ENCODE data around the gene PKIB. TPM values are rescaled to one million over a fixed set of nuclear protein-coding genes. Genes with fewer than 3 reads are reported as not detected.
"Not testable (repeated sequence)": the region's sequence is repeated elsewhere in the genome, so short reads cannot be mapped to it uniquely, and the experiment has no call there.

Gene PKIB
- total RNA-seq, 4 donors from 2014 or later, result 1.2 to 2.2 TPM; not detected in 2

DNA sequence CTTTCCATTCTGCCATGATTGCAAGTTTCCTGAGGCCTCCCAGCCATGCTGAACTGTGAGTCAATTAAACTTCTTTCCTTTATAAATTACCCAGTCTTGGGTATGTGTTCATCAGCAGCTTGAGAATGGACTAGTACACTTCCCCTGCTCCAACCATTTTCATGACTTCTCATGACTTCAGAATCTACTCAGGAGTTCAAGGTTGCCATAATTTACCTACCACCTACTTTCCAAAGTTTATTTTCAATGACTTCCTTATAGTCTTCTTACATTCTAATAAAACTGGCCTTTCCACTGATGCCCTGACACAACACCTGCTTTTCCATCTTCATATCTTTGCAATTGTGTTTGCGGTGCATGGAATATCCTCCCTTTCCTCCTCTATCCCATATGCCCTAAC lies 31.2 kb upstream of the PKIB start:
- TF ChIP-seq POLR2AphosphoS5 (IDR thresholded peaks at IDR 0.05) (no peak), EP300 (IDR thresholded peaks at IDR 0.05) (no peak), POLR2A (IDR thresholded peaks at IDR 0.05; ENCODE audit: low read depth) (no peak)
- TF ChIP-seq, protein P1, sequence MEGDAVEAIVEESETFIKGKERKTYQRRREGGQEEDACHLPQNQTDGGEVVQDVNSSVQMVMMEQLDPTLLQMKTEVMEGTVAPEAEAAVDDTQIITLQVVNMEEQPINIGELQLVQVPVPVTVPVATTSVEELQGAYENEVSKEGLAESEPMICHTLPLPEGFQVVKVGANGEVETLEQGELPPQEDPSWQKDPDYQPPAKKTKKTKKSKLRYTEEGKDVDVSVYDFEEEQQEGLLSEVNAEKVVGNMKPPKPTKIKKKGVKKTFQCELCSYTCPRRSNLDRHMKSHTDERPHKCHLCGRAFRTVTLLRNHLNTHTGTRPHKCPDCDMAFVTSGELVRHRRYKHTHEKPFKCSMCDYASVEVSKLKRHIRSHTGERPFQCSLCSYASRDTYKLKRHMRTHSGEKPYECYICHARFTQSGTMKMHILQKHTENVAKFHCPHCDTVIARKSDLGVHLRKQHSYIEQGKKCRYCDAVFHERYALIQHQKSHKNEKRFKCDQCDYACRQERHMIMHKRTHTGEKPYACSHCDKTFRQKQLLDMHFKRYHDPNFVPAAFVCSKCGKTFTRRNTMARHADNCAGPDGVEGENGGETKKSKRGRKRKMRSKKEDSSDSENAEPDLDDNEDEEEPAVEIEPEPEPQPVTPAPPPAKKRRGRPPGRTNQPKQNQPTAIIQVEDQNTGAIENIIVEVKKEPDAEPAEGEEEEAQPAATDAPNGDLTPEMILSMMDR (IDR thresholded peaks at IDR 0.05), result no peak
- no peak overlapping the region for H3K4me3 ChIP-seq
- 97% methylated on average over 1 of the region's 1 CpG for WGBS
- no peak overlapping the region for H3K27ac ChIP-seq (replicated peaks in 1 of 4)
- H3K27me3 ChIP-seq, result no peaks in the 10 kb centered on the region
- intact Hi-C loops (cut with DNase I), result no loop called here
- H3K36me3 ChIP-seq, result no peaks in the 10 kb centered on the region
- peaks cover 0 to 4% (median 0%) of the 10 kb centered on the region in 4 donors for H3K9me3 ChIP-seq
- no peak for DNase-seq (ENCODE audit: extremely low spot score)
- H3K4me1 ChIP-seq, result no peaks in the 10 kb centered on the region

DNA sequence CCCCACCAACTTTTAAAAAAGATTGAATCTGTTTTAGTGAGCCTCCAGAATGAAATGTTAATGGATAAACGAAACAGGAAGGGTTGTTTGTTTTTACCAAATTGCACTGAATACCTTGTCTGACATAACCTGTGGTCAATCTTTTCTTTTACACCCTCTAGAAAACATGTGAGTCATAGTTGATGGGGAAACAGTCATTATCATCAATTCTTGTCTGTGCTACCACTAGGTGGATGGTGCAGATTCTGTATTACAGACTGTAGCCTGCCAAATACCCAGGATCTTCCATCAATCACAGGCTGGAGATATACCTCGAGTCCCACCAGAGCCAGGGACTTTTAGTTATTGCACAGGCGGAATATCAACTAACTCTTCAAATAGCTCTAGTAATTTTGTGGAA lies 29.5 kb upstream of the PKIB start:
- 68% methylated on average over 3 of the region's 3 CpGs for WGBS
- intact Hi-C loops (cut with DNase I), result no loop called here
- no peak for TF ChIP-seq POLR2AphosphoS5 (IDR thresholded peaks at IDR 0.05)
- no peak for TF ChIP-seq POLR2A (IDR thresholded peaks at IDR 0.05; ENCODE audit: low read depth)
- TF ChIP-seq, protein P1 (IDR thresholded peaks at IDR 0.05), result no peak
- TF ChIP-seq EP300 (IDR thresholded peaks at IDR 0.05), result no peak
- DNase-seq (ENCODE audit: extremely low spot score), result no peak
- H3K4me1 ChIP-seq, result no peaks in the 10 kb centered on the region
- H3K4me3 ChIP-seq, result no peak overlapping the region
- H3K27me3 ChIP-seq, result no peaks in the 10 kb centered on the region
- H3K36me3 ChIP-seq, result no peaks in the 10 kb centered on the region
- no peak overlapping the region for H3K27ac ChIP-seq (replicated peaks in 1 of 4)
- no peaks in the 10 kb centered on the region for H3K9me3 ChIP-seq

DNA sequence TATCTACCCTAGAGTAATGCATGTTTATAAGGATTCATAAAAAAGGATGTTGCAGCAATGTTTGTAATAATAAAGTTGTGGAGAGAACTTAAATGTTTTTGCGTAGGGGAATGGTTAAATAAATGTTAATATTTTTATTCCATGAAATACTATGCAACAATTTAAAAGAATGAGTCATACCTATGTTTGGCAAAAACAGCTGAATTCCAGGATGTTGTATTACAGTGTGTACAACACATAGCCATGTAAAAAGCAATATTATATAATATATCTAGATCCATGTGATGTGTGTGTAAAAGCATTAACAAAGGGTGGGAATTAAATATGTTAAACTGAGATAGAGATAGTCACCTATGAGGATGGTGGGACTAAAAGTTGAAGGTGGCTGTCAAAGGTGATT lies 21.1 kb upstream of the PKIB start:
- no peak overlapping the region for H3K4me3 ChIP-seq
- DNase-seq (ENCODE audit: extremely low spot score), result no peak
- intact Hi-C loops (cut with DNase I), result no loop called here
- no peak for TF ChIP-seq EP300 (IDR thresholded peaks at IDR 0.05)
- TF ChIP-seq POLR2A (IDR thresholded peaks at IDR 0.05; ENCODE audit: low read depth), result no peak
- TF ChIP-seq, protein P1 (IDR thresholded peaks at IDR 0.05), result no peak
- no peak for TF ChIP-seq POLR2AphosphoS5 (IDR thresholded peaks at IDR 0.05)
- no peaks in the 10 kb centered on the region for H3K36me3 ChIP-seq
- no peaks in the 10 kb centered on the region for H3K9me3 ChIP-seq
- 98% methylated on average over 1 of the region's 1 CpG for WGBS
- no peaks in the 10 kb centered on the region for H3K4me1 ChIP-seq
- no peaks in the 10 kb centered on the region for H3K27me3 ChIP-seq
- H3K27ac ChIP-seq (replicated peaks in 1 of 4), result no peak overlapping the region

DNA sequence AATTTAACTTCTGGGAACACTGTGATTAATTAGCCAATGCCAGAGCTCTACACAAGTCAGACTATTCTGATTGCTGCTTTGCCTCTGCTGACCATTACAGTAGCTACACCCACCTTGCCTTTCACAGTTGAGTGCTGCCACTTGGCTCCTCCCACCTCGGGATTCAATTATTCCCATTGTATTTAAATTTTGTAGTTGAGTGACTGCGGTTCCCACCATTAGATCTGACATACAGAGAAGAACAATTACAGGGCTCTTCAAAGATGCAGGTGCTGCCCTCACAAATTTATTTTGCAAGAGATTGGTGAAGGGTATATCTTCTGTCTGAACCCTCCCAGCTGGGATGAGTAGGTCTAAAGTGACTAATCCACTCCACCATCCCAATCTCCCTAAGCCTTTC lies 11.9 kb upstream of the PKIB start:
- H3K27ac ChIP-seq (replicated peaks in 1 of 4); H3K4me3 ChIP-seq; DNase-seq (ENCODE audit: extremely low spot score); H3K27me3 ChIP-seq; intact Hi-C loops (cut with DNase I); H3K36me3 ChIP-seq; H3K4me1 ChIP-seq: not testable (repeated sequence)
- 80% methylated on average over 2 of the region's 2 CpGs for WGBS
- H3K9me3 ChIP-seq, result peaks cover 0 to 21% (median 14%) of the 10 kb centered on the region in 4 donors

DNA sequence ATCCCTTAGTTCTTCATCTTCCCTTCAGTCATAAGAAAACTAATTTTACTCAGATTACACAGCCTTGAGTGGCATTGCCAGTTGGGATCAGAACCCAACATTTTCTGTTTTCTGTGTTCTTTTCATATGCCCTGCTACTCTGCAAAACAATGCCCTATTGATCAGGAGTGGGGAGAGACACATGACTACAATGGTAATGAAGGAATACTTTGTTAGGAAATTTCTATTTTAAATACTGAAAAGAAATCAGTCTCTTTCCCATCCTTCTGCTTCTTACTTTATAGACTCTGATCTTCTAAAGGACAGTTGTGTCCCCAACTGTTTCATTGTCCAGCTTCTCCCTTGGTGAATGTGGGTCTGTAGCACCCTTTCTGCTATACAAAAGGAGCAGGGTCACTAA lies 5.5 kb upstream of the PKIB start:
- Histone ChIP-seq H3K4me1 (peaks cover 0 to 3% (median under 1%) of the 10 kb centered on the region in 4 donors), H3K36me3 (no peaks in the 10 kb centered on the region), H3K27ac (replicated peaks in 1 of 4) (no peak overlapping the region), H3K9me3 (no peaks in the 10 kb centered on the region), H3K4me3 (no peak overlapping the region), H3K27me3 (no peaks in the 10 kb centered on the region)
- intact Hi-C loops (cut with DNase I), result no loop called here
- DNase-seq (ENCODE audit: extremely low spot score), result no peak
- no peak for TF ChIP-seq POLR2A (IDR thresholded peaks at IDR 0.05; ENCODE audit: low read depth)
- TF ChIP-seq EP300 (IDR thresholded peaks at IDR 0.05), result no peak
- no peak for TF ChIP-seq POLR2AphosphoS5 (IDR thresholded peaks at IDR 0.05)
- TF ChIP-seq, protein P1 (IDR thresholded peaks at IDR 0.05), result no peak

Data from esophagus muscularis mucosa (tissue), 4 donors.